HS-5 (cell line): ENCODE data around the gene FASN.

Source experiments
- DNase-seq: peaks from one replicate; pipeline ENCODE4 v3.0.0-alpha.2; 2012; ENCODE audit warnings: low read depth

The FASN gene

GRCh38 chr17:82076785-82077591 lies 21.0 kb downstream of the FASN start:
- DNase-seq, result no peak

- no peak for DNase-seq
Observed at GRCh38 chr17:82076018-82076784, 21.8 kb downstream of the FASN start.

- DNase-seq, result no peak
Observed at GRCh38 chr17:82073446-82073845, 24.6 kb downstream of the FASN start.

- no peak for DNase-seq
Observed at GRCh38 chr17:82072827-82073226, 25.2 kb downstream of the FASN start.

GRCh38 chr17:82070611-82071010 lies 27.4 kb downstream of the FASN start:
- no peak for DNase-seq

- DNase-seq, result no peak
Observed at GRCh38 chr17:82065638-82066303, 32.3 kb downstream of the FASN start, which contains the start of gene DUS1L. DUS1L (minus strand) TSS chr17:82065804; CDS start chr17:82065059, 745 bp downstream.

GRCh38 chr17:82065193-82065637 lies 32.8 kb downstream of the FASN start:
- DNase-seq, result no peak

- no peak for DNase-seq
Observed at GRCh38 chr17:82064433-82065192, 33.4 kb downstream of the FASN start.

GRCh38 chr17:82063424-82064415 lies 34.3 kb downstream of the FASN start:
- no peak for DNase-seq

GRCh38 chr17:82062984-82063368 lies 35.1 kb downstream of the FASN start:
- DNase-seq, result no peak

- no peak for DNase-seq
Observed at GRCh38 chr17:82062076-82062983, 35.7 kb downstream of the FASN start.

- no peak for DNase-seq
Observed at GRCh38 chr17:82061047-82061925, 36.8 kb downstream of the FASN start.

- DNase-seq, result no peak
Observed at GRCh38 chr17:82060614-82061013, 37.4 kb downstream of the FASN start.

GRCh38 chr17:82060001-82060380 lies 38.0 kb downstream of the FASN start:
- DNase-seq, result no peak

GRCh38 chr17:82059272-82060000 lies 38.6 kb downstream of the FASN start:
- DNase-seq, result no peak

GRCh38 chr17:82058855-82059249 lies 39.2 kb downstream of the FASN start:
- no peak for DNase-seq

GRCh38 chr17:82058230-82058854 lies 39.7 kb downstream of the FASN start:
- DNase-seq, result no peak
